ENCODE measurements around the gene NIPSNAP2. TPM values are rescaled to one million over a fixed set of nuclear protein-coding genes. Genes with fewer than 3 reads are reported as not detected.

The NIPSNAP2 gene
- total RNA-seq, 2 experiments from 2014 or later = 35.9 to 49.9 TPM

- peak overlapping the region; percentile 33 for H3K27ac ChIP-seq (ENCODE audit: low read depth, low read length, poor library complexity, severe bottlenecking)
- intact Hi-C loops (cut with micrococcal nuclease; ENCODE audit: unreplicated experiment) = no loop called here
- ChIA-PET CTCF (ENCODE audit: unreplicated experiment) (interaction anchor here (0.6 kb wide), 1 partner anchor 145 kb away, joined by 3 read pairs; no protein-coding TSS in a partner anchor), POLR2A (interaction anchor here (0.7 to 2.0 kb wide), 5 partner anchors 8 to 601 kb away, joined by 3 to 7 read pairs (median 3); no protein-coding TSS in a partner anchor)
- H3K9me2 ChIP-seq (ENCODE audit: insufficient read depth, low read length) = no peaks in the 10 kb centered on the region
- no peaks in the 10 kb centered on the region for H3K36me3 ChIP-seq (ENCODE audit: insufficient read depth, low read length)
- BruUV-seq (replicated peaks) = no TSS peak
- peaks cover 15% of the 10 kb centered on the region for H3K4me1 ChIP-seq (ENCODE audit: insufficient read depth, low read length, poor library complexity, severe bottlenecking)
- no peaks in the 10 kb centered on the region for H3K9me3 ChIP-seq (ENCODE audit: low read length)
- DNase-seq (ENCODE audit: low spot score) = peak; percentile 58
- H2AFZ ChIP-seq (ENCODE audit: low read length) = peak overlapping the region; percentile 87
- peak overlapping the region; percentile 45 for H3K4me2 ChIP-seq (ENCODE audit: low read length)
- TF ChIP-seq EZH2phosphoT487 (IDR thresholded peaks at IDR 0.05; ENCODE audit: borderline replicate concordance, low read depth, low read length) (no peak), CTCF (conservative IDR thresholded peaks at IDR 0.05; ENCODE audit: low read length) (peak; percentile 40; the same call in 1 of the 2 replicates)
- H3K4me3 ChIP-seq (ENCODE audit: low read depth, low read length, poor library complexity, severe bottlenecking) = peak overlapping the region; percentile 27
- H3K79me2 ChIP-seq (ENCODE audit: insufficient read depth, low read depth, low read length) = no peaks in the 10 kb centered on the region
- no peaks in the 10 kb centered on the region for H4K20me1 ChIP-seq (ENCODE audit: insufficient read depth, low read length)
Measured at GRCh38 chr7:55928006-55928767, 36.2 kb upstream of the NIPSNAP2 start.

GRCh38 chr7:55931421-55932151 lies 32.8 kb upstream of the NIPSNAP2 start:
- POLR2A ChIA-PET = no interaction called here
- DNase-seq (ENCODE audit: low spot score) = no peak
- intact Hi-C loops (cut with micrococcal nuclease; ENCODE audit: unreplicated experiment) = no loop called here
- TF ChIP-seq CTCF (conservative IDR thresholded peaks at IDR 0.05; ENCODE audit: low read length) (no peak), EZH2phosphoT487 (IDR thresholded peaks at IDR 0.05; ENCODE audit: borderline replicate concordance, low read depth, low read length) (no peak)
- H3K4me2 ChIP-seq (ENCODE audit: low read length) = no peak overlapping the region
- H3K36me3 ChIP-seq (ENCODE audit: insufficient read depth, low read length) = no peaks in the 10 kb centered on the region
- no peaks in the 10 kb centered on the region for H4K20me1 ChIP-seq (ENCODE audit: insufficient read depth, low read length)
- BruUV-seq (replicated peaks) = no TSS peak
- H3K4me3 ChIP-seq (ENCODE audit: low read depth, low read length, poor library complexity, severe bottlenecking) = no peak overlapping the region
- H3K4me1 ChIP-seq (ENCODE audit: insufficient read depth, low read length, poor library complexity, severe bottlenecking) = peaks cover 15% of the 10 kb centered on the region
- H3K79me2 ChIP-seq (ENCODE audit: insufficient read depth, low read depth, low read length) = no peaks in the 10 kb centered on the region
- H3K9me2 ChIP-seq (ENCODE audit: insufficient read depth, low read length) = no peaks in the 10 kb centered on the region
- no peak overlapping the region for H3K27ac ChIP-seq (ENCODE audit: low read depth, low read length, poor library complexity, severe bottlenecking)
- CTCF ChIA-PET (ENCODE audit: unreplicated experiment) = no interaction called here
- H3K9me3 ChIP-seq (ENCODE audit: low read length) = no peaks in the 10 kb centered on the region
- H2AFZ ChIP-seq (ENCODE audit: low read length) = no peak overlapping the region
